H9 (cell line): ENCODE measurements around the gene THEM4. TPM values are rescaled to one million over a fixed set of nuclear protein-coding genes. Genes with fewer than 3 reads are reported as not detected.

ENCODE experiments used
- DNase-seq: peaks from one replicate; pipeline ENCODE4 v3.0.0-alpha.2; 2017
- H2AFZ ChIP-seq: one replicate; pipeline ENCODE4 v1.6.1; 2013; ENCODE audit warnings: mild to moderate bottlenecking, low read length, control low read depth, moderate library complexity
- H2AK5ac ChIP-seq: 2 replicates; pipeline ENCODE4 v1.6.1; 2013; ENCODE audit warnings: low read length, control low read depth, mixed read lengths; ENCODE audit not compliant: insufficient read length
- H2BK120ac ChIP-seq: one replicate; pipeline ENCODE4 v1.6.1; 2013; ENCODE audit warnings: low read depth, mild to moderate bottlenecking, low read length, control low read depth, inconsistent platforms; ENCODE audit not compliant: poor library complexity, severe bottlenecking
- H2BK12ac ChIP-seq: 2 replicates; pipeline ENCODE4 v1.6.1; 2013; ENCODE audit warnings: low read length, control low read depth, mixed read lengths, low read depth; ENCODE audit not compliant: insufficient read length
- H2BK15ac ChIP-seq: 2 replicates; pipeline ENCODE4 v1.6.1; 2013; ENCODE audit warnings: low read depth, low read length, control low read depth
- H2BK20ac ChIP-seq: one replicate; pipeline ENCODE4 v1.6.1; 2013; ENCODE audit warnings: low read depth, mild to moderate bottlenecking, low read length, control low read depth, inconsistent platforms; ENCODE audit not compliant: poor library complexity, severe bottlenecking
- H2BK5ac ChIP-seq: 2 replicates; pipeline ENCODE4 v1.6.1; 2013; ENCODE audit warnings: low read length, control low read depth, mixed read lengths; ENCODE audit not compliant: insufficient read length
- H3K14ac ChIP-seq: 2 replicates; pipeline ENCODE4 v1.6.1; 2013; ENCODE audit warnings: low read length, control low read depth; ENCODE audit not compliant: insufficient read depth
- H3K18ac ChIP-seq: 2 replicates; pipeline ENCODE4 v1.6.1; 2013; ENCODE audit warnings: low read depth, mild to moderate bottlenecking, mixed read lengths, low read length, control low read depth; ENCODE audit not compliant: insufficient read length
- H3K23ac ChIP-seq: 2 replicates; pipeline ENCODE4 v1.6.1; 2013; ENCODE audit warnings: low read length, control low read depth, mixed read lengths, low read depth; ENCODE audit not compliant: insufficient read length
- H3K23me2 ChIP-seq: 2 replicates; pipeline ENCODE4 v1.6.1; 2013; ENCODE audit warnings: low read depth, mild to moderate bottlenecking, mixed read lengths, low read length, control low read depth; ENCODE audit not compliant: insufficient read length, poor library complexity, severe bottlenecking
- H3K27ac ChIP-seq: 2 replicates; pipeline ENCODE4 v1.5.1; 2013; ENCODE audit warnings: low read length, control low read depth, mixed read lengths, low read depth; ENCODE audit not compliant: insufficient read length
- H3K27me3 ChIP-seq: 2 replicates; pipeline ENCODE4 v1.6.1; 2013; ENCODE audit warnings: low read length, control low read depth, inconsistent platforms; ENCODE audit not compliant: insufficient read depth
- H3K4ac ChIP-seq: 2 replicates; pipeline ENCODE4 v1.6.1; 2013; ENCODE audit warnings: low read depth, mild to moderate bottlenecking, control low read depth, inconsistent platforms, low read length, moderate library complexity
- H3K4me1 ChIP-seq: 2 replicates; pipeline ENCODE4 v1.6.1; 2013; ENCODE audit warnings: low read length, control low read depth, inconsistent platforms; ENCODE audit not compliant: insufficient read depth
- H3K4me2 ChIP-seq: 2 replicates; pipeline ENCODE4 v1.6.1; 2013; ENCODE audit warnings: low read length, control low read depth, mixed read lengths; ENCODE audit not compliant: insufficient read length, insufficient read depth
- H3K56ac ChIP-seq: 2 replicates; pipeline ENCODE4 v1.6.1; 2013; ENCODE audit warnings: low read depth, mild to moderate bottlenecking, mixed read lengths, low read length, control low read depth; ENCODE audit not compliant: insufficient read length
- H3K79me1 ChIP-seq: 2 replicates; pipeline ENCODE4 v1.6.1; 2013; ENCODE audit warnings: low read depth, mild to moderate bottlenecking, moderate library complexity, low read length, control low read depth, inconsistent platforms; ENCODE audit not compliant: insufficient read depth, poor library complexity, severe bottlenecking
- H3K79me2 ChIP-seq: 2 replicates; pipeline ENCODE4 v1.6.1; 2013; ENCODE audit warnings: low read length, control low read depth, inconsistent platforms; ENCODE audit not compliant: insufficient read depth
- H3K9ac ChIP-seq: 2 replicates; pipeline ENCODE4 v1.6.1; 2013; ENCODE audit warnings: low read length, control low read depth, mixed read lengths; ENCODE audit not compliant: insufficient read length; ENCODE audit errors: extremely low read depth
- H3K9me3 ChIP-seq: one replicate; pipeline ENCODE4 v1.6.1; 2013; ENCODE audit warnings: low read depth, low read length, inconsistent platforms; ENCODE audit not compliant: control insufficient read depth
- H3T11ph ChIP-seq: one replicate; pipeline ENCODE4 v1.6.1; 2013; ENCODE audit warnings: mild to moderate bottlenecking, low read length, control low read depth, inconsistent platforms
- H4K20me1 ChIP-seq: one replicate; pipeline ENCODE4 v1.6.1; 2013; ENCODE audit not compliant: control insufficient read depth, insufficient read length, insufficient read depth
- H4K5ac ChIP-seq: 2 replicates; pipeline ENCODE4 v1.6.1; 2013; ENCODE audit warnings: low read depth, mild to moderate bottlenecking, mixed read lengths, low read length, control low read depth; ENCODE audit not compliant: insufficient read length
- H4K8ac ChIP-seq: replicated peaks from 2 replicates; pipeline ENCODE4 v1.6.1; 2013; ENCODE audit warnings: low read length, control low read depth, mixed read lengths, low read depth; ENCODE audit not compliant: insufficient read length
- H4K91ac ChIP-seq: 2 replicates; pipeline ENCODE4 v1.6.1; 2013; ENCODE audit warnings: low read depth, mild to moderate bottlenecking, moderate library complexity, mixed read lengths, low read length, control low read depth; ENCODE audit not compliant: insufficient read length
- H3K27ac Mint-ChIP-seq, 3 experiments: 2 replicates in 2 of 3; 3 replicates in 1 of 3; pipeline ENCODE4 v1.8.0; 2020 to 2021; ENCODE audit warnings: mixed read lengths in 3 of 3, mild to moderate bottlenecking in 1 of 3, moderate library complexity in 1 of 3
- H3K27me3 Mint-ChIP-seq: 2 replicates; pipeline ENCODE4 v1.8.0; 2021; ENCODE audit warnings: low read depth, mild to moderate bottlenecking, moderate library complexity, mixed read lengths
- H3K36me3 Mint-ChIP-seq, 3 experiments: 2 replicates in 2 of 3; 3 replicates in 1 of 3; pipeline ENCODE4 v1.8.0; 2020 to 2021; ENCODE audit warnings: low read depth in 3 of 3, mixed read lengths in 3 of 3; ENCODE audit not compliant: insufficient read depth in 1 of 3
- H3K4me1 Mint-ChIP-seq, 2 experiments: 2 replicates each; pipeline ENCODE4 v1.8.0; 2020; ENCODE audit warnings: mixed read lengths in 2 of 2
- H3K4me3 Mint-ChIP-seq, 2 experiments: 2 replicates in 1 of 2; 3 replicates in 1 of 2; pipeline ENCODE4 v1.8.0; 2020 to 2021; ENCODE audit warnings: mild to moderate bottlenecking in 2 of 2, mixed read lengths in 2 of 2, moderate library complexity in 1 of 2
- H3K9me3 Mint-ChIP-seq, 2 experiments: 2 replicates in 1 of 2; 3 replicates in 1 of 2; pipeline ENCODE4 v1.8.0; 2020; ENCODE audit warnings: mild to moderate bottlenecking in 2 of 2, mixed read lengths in 2 of 2, moderate library complexity in 1 of 2
- CTCF ChIP-seq: fragments of 200-600 bp; sonication (generic); conservative IDR thresholded peaks from 3 replicates; pipeline ENCODE4 v1.8.0; 2021; ENCODE audit warnings: antibody characterized with exemption, mild to moderate bottlenecking
- WGBS: extraction: QIAGEN DNeasy Blood & Tissue Kit; methylation state at CpG from one replicate; pipeline ENCODE4 v1.1.7; 2013; ENCODE audit warnings: missing lambda C conversion rate, low lambda C conversion rate, mixed read lengths; ENCODE audit not compliant: insufficient read length; ENCODE audit errors: extremely low coverage; 5-methylcytosine and 5-hydroxymethylcytosine counted together
- total RNA-seq: library from RNA; stranded (reverse); gene quantifications from 2 replicates; pipeline ENCODE4 v1.2.1, GENCODE V29; 2021

The THEM4 gene
- total RNA-seq, 1 experiment from 2014 or later = 10.5 TPM

- WGBS = no CpG with 5 or more reads among the region's 7 CpGs
- H3T11ph ChIP-seq = no peak overlapping the region
Observed at GRCh38 chr1:151835596-151835995, 73.7 kb downstream of the THEM4 start.

More at GRCh38 chr1:151835596-151835995, 73.7 kb downstream of the THEM4 start:
- H3K27ac ChIP-seq = no peak overlapping the region
- no peak overlapping the region for H4K91ac ChIP-seq
- no peak overlapping the region for H2BK120ac ChIP-seq
- Mint-ChIP-seq H3K27me3 (peaks cover 32% of the 10 kb centered on the region), H3K27ac (no peak overlapping the region), H3K9me3 (no peaks in the 10 kb centered on the region; a peak in 1 of 5 replicates), H3K4me3 (no peak overlapping the region), H3K36me3 (no peaks in the 10 kb centered on the region; a peak in 1 of 7 replicates), H3K4me1 (peaks cover 22 to 37% of the 10 kb centered on the region in 2 experiments)
- no peaks in the 10 kb centered on the region for H3K79me1 ChIP-seq
- H4K8ac ChIP-seq = no peak overlapping the region
- DNase-seq = no peak
- H3K23ac ChIP-seq = no peak overlapping the region
- H3K4me1 ChIP-seq = peaks cover 4% of the 10 kb centered on the region; the same call in 1 of the 2 replicates
- peaks cover 8% of the 10 kb centered on the region; the same call in 1 of the 2 replicates for H3K27me3 ChIP-seq
- TF ChIP-seq CTCF = no peak
- no peak overlapping the region for H3K4ac ChIP-seq
- no peak overlapping the region for H3K9ac ChIP-seq
- H3K23me2 ChIP-seq = peaks cover 30% of the 10 kb centered on the region
- no peak overlapping the region for H3K18ac ChIP-seq
- H2AFZ ChIP-seq = no peak overlapping the region
- H3K14ac ChIP-seq = no peak overlapping the region
- no peak overlapping the region for H2AK5ac ChIP-seq
- H4K5ac ChIP-seq = no peak overlapping the region
- H2BK20ac ChIP-seq = no peak overlapping the region
- no peaks in the 10 kb centered on the region for H3K9me3 ChIP-seq
- H2BK12ac ChIP-seq = no peak overlapping the region
- H2BK15ac ChIP-seq = no peak overlapping the region
- H3K79me2 ChIP-seq = no peaks in the 10 kb centered on the region
- H3K4me2 ChIP-seq = no peak overlapping the region
- H2BK5ac ChIP-seq = no peak overlapping the region
- no peaks in the 10 kb centered on the region for H4K20me1 ChIP-seq
- no peak overlapping the region for H3K56ac ChIP-seq
